GM18511 (cell line): ENCODE measurements around the gene C10orf90.

ENCODE experiments used
- ATAC-seq: cut with Tn5 transposase; IDR thresholded peaks from one replicate; pipeline ENCODE4 v1.9.1; 2021; ENCODE audit warnings: mild to moderate bottlenecking, moderate library complexity; ENCODE audit not compliant: unreplicated experiment

Gene C10orf90

DNA sequence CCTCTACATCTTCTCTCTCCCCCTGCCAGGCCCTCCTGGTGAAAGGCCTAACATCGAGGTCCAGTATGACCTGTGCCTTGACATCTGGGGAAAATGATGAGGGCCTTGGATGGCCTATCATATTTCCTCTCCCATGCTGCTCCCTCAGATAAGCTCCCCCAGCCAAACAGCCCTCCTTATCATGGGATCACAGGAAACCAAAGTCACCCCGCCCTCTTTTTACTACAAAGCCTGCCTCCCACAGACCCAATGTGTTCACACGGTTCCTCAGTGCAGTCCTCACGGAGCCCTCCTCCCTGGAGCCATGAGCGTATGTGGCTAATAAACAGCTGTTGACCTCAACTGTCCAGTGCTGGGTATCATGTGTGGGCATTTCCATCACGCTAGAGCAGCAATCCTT, 32.0 kb downstream of the C10orf90 start:
- ATAC-seq = no peak

DNA sequence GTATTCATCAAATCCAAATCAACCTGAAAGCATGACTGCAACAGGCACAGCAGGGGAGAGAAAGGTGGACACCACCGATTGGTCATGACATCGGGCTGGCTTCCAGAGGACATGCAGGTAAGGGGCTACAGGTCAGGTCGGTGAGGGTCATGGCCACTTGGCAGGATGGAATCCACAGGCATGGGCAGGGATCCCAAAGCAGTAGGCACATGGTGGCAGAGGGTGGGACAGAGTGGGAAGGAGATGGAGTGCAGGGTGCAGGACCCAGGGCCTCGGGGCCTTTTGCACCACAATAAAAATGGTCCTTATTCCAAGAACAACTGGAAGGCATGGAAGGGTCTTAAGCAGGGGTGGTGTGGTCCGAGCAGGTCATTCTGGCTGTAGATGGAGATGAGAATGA, 33.0 kb downstream of the C10orf90 start:
- no peak for ATAC-seq

DNA sequence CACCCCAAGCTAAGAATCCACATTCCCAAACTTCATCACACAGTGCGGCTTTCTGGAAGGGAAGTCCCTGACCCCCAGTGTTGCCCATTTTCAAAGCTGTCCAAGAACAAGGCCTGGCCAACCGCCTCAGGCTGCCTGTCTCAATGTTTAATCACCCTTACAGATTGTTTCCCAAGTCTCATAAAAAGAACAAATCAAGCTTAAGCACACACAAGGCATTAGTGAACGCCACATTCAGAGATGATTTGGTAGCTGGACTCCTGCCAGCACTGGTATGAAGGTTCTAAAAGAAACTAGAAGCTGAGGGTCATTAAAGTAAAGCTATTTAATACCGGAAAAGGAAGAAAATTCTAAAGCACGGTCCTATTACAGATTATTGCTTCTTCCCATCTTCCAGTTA, 35.6 kb downstream of the C10orf90 start:
- ATAC-seq = no peak

DNA sequence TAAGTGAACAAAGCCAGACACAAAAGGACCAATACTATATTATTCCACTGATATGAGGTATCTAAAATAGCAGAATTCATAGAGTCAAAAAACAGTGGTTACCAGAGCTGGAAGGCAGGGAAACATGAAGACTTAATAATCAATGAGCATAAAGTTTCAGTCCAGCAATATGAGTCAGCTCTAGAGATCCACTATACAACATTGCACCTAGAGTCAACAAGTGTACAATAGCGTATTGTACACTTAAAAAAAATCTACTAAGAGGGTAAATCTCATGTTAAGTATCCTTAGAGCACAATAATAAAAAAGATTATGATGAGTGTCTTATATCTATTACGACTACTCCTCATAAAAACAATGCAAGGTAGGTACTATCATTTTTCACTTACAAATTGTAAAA, 36.1 kb downstream of the C10orf90 start:
- no peak for ATAC-seq

DNA sequence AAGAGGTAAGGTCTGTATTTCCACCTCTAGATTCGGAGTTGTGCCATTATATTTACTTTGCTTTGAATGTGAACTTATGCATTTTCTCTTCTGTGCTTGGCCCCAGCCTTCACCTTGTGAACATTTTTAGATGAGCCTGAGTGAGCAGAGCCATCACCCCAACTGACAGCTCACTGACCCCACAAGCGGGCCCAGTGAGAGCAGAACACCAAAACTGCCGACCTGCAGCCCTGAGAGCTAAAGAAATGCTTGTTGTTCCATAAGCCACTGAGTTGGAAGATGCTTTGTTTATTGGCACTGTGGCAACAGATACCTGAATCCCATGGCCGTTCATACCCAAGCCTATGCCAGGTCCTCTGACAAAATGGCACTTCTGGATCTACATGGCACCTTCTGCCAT, 37.8 kb downstream of the C10orf90 start:
- no peak for ATAC-seq

DNA sequence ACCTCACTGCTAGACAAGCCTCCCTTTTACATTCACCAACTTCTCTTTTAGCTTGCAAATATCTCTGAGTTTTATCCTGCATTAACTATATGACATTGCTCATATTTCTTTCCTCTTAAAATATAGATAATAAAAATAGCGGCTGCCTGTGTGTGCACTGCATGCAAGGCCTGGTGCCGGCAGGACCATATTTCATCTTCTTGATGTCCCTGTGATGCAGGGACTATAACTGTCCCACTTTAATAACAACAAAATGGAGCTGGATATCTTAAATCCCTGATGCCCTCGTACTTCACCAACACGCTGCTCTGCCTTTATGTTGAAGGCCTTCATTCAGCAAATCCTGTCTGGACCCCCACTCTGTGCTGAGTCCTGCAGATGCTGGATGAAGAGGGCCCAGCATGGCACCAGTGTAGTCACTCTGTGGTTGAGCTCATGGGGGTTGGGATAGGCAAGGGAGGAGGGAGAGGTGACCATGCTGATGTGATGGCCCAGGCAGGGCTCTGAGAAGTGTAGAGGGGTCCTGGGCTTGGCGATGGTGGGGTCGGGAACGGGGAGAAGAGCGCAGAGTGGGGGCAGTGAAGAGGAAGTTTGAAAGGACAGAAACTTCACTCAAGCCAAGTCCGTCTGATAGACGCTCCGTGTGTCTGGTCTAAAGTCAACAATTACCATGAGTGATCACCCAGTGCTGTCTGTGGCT, 40.4 kb downstream of the C10orf90 start:
- ATAC-seq = no peak

DNA sequence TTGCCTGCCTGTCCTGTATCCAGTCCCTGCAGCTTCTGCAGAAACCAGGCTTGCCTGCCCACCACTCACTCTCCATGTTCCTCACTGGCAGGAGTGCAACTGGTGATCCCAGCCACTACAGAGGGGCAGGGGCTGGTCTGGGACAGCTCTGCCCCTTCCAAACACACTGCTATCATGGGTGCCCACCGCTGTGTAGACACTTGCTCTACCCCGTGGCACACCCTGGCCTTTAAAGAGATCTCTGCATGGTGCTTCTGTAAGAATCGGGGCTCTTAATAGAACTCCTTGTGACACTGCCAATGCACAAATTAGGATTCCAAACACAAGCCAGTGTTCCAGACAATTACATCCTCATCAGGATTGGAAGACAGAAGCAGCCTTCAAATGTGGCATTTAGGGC, 41.7 kb downstream of the C10orf90 start:
- ATAC-seq = no peak

DNA sequence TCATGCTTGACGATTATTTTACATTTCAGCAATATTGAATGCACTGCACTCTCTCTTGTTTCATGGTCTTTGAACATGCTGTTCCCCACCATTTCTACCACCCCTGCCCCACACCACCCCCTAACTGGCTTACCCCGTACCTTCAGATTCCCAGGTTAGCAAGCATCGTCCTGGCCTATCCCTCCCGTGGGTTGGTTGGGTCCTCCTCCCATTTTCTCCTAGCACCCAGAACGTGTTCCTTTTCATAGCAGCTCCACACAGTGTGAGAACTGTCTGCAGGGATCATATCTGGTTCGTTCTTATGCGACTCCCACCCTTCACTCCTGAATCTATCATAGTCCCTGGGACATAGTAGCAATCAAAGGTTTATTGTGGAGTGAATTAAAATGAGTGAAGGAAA, 48.6 kb downstream of the C10orf90 start:
- ATAC-seq = no peak

DNA sequence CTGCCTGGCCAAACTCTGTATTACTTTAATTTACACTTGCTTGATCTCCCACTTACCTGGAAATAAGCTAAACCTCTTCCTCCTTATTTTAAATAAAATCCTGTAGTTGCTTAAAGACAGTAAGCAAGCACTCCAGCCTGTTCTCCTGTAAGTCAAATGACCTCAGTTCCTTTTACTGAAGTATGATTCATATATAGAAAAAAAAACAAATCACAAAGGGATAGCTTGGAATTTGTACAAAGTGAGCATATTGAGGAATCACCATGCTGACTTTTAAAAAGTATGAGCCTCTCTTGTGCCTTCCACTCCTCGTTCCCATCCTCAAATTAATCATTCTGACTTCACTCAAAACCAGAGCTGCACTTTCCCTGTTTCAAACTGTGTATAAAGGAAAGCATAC, 52.0 kb downstream of the C10orf90 start:
- no peak for ATAC-seq

DNA sequence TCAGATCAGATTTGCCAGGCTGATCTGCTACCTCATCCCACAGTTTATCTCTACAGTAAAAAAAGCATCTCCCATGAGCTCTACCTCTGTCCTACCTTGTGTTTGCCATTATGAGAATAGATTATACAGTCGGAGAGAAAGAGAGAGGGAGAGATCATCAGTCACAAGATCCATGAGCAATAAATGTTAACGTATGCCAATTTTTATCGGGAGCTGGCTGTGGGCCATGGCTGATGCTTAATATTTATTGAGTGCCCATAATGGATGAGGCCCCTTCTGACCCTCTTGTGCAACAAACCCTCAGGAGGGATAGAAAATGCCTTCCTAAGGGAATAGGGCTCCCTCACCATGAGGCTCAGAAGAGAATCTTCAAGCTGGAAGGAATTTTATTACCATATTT, 52.8 kb downstream of the C10orf90 start:
- ATAC-seq = no peak

DNA sequence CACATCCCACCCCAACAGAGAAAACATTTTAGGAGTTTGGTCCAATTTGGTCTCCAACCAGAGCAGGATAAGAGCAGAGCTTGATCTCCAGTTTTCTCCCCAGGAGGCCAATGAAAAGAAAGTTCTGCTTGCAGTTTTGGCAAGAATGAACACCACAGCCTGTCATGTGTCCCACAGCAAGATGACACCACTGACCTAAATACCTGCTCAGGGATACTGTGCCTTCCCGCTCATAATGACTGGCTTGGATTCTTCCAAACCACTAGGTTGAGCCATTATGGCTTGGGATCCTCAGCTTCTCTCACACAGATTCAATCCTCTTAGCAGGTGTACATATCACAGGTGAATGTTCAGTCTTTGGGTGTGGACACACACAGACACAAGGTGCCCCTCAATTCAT, 53.3 kb downstream of the C10orf90 start:
- ATAC-seq = no peak

DNA sequence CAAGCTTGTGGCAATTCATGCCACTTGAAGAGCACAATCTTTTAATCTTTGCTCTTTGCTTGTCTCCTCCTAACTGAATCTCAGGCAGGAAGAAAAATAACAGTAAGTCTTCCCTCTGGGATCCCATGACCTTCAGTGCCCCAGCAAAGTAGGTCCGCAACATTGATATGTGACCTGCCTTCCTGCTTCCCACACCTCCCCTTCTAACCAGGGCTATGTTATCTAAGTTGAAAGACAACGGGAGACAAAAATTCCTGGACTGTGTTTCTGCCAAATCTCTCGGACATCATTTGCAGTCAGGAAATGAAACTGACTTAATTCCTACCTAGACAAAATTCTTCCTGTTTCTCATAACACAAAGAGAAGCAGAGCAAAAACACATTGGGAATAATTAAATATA, 53.8 kb downstream of the C10orf90 start:
- no peak for ATAC-seq

DNA sequence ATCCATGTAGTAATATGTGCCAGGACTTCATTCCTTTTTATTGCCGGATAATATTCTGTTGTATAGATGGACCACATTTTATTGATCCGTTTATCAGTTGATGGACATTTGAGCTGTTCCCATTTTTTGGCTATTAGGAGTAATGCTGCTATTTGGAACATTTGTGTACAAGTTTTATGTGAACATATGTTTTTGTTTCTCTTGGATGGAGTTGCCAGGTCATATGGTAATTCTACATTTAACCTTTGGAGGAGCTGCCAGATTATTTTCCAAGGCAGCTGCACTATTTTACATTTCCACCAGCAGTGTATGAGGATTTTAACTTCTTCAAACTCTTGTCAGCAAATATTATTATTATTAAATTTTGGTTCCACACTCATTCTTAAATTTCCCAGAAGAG, 59.2 kb downstream of the C10orf90 start:
- no peak for ATAC-seq

DNA sequence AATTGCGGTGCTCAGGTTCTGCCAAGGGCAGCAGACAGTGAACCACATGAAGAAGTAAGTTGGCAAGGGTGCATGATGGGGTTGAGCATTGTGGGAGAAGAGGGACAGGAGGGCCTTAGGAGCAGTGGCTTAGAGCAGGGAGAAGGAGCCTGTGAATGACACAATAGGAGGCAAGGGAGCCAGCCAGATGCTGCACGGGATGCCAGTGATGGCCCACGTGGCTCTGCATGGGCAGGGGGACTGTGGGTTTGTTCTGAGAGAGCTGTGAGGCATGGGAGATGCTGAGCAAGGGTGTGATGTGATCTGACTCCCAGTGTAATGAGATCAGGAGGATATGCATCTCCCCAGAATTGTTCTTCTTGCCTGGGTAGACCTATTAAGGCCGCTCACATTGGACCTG, 60.9 kb downstream of the C10orf90 start:
- no peak for ATAC-seq

DNA sequence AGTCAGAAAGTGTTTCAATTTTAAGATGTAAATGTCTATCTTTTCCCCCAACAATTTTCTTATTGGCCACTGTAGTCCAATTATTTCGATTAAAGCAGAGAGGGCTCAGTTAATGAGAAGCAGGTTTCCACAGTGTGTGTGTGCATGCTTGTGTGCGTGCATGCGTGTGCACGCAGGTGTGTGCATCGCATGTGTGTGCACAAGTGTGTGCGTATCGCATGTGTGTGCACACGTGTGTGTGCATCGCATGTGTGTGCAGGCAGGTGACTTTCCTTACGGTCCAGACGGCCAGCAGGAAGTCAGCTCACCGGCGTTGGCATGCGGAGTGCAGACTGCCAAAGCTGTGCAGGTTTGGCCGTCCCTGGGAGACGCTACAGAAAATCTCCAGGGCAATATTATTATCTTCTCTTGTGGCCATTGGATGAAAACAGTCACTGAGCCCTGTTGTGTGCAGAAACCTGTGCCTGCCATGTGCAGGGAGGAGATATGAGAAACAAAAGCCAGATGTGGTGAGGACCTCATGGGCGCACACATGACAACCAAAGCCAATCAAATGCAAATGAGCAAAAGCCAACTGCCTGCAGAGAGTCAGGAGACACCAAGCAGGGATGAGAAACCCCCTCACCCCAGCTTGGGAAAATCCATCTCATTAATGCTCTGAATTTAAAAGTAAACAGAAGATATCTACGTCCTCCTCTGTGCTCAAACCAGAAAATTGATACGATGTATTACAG, 70.4 kb downstream of the C10orf90 start:
- ATAC-seq = no peak

DNA sequence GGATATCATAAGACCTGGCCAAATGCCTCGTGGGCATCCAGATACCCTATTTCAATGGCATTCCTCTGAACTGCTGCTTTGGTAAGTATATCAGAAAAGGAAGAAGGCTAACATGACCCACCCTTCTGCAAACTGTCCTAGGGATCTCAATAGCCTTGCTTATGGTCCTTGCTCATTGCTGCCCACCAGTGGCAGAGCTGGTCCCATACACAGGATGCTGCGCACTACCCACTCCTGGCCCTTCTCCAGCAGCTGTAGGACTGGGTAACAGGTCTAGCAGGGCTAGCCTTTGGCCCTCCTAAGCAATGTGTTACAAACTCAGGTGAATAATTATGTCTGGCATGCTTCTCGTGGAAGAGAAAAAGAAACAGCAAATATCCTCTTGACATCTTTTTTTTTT, 72.5 kb downstream of the C10orf90 start:
- ATAC-seq = no peak

DNA sequence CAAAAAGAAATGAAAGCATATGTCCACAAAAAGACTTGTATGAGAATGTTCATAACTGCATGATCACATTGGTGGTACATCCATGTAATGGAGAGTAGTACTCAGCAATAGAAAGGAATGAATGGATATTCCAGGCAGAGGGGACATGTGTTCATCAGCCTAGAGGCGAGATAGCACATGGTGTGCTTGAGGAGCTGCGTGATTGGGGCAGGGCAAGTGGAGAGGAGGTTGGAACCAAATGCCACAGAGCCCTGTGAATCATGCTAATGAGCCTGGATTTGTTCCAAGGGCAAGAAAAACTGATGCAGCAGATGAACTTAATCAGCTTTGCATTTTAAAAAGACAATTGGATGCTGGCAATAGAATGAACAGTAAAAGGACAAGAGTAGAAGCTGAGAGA, 73.3 kb downstream of the C10orf90 start:
- ATAC-seq = no peak

DNA sequence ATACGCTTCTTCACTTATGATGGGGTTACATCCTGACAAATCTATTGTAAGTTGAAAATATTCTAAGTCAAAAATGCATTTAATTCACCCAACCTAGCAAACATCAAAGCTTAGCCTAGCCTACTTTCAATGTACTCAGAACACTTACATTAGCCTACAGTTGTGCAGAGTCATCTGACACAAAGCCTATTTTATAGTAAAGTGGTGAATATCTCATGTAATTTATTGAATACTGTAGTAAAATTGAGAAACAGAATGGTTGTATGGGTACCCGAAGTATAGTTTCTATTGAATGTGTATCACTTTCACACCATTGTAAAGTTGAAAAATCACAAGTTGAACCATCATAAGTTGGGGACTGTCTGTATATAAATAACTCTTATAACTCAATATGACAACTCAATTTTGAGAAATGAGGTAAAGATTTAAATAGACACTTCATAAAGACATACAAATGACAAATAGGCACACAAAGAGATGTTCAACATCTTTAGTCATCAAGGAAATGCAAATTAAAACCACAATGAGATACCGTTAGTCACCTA, 73.9 kb downstream of the C10orf90 start:
- ATAC-seq = no peak

DNA sequence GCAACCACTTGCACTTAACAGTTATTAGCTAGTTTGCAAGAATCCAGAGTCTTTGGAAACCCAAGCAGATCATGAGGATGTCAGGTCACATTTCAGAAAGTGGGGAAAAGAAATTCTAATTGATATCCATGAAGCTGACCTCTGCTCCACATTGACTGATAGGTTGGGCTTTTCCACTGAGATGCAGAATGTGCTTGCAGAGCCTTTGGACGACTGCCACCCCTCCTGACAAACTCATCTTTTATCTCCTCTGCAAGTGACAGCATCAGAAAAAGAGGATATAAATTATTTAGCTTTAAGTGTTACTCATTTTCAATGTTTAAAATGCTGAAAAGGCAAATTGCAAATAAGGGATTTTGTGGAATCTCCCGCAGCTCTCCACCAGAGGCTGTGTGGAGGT, 75.3 kb downstream of the C10orf90 start:
- ATAC-seq = no peak

DNA sequence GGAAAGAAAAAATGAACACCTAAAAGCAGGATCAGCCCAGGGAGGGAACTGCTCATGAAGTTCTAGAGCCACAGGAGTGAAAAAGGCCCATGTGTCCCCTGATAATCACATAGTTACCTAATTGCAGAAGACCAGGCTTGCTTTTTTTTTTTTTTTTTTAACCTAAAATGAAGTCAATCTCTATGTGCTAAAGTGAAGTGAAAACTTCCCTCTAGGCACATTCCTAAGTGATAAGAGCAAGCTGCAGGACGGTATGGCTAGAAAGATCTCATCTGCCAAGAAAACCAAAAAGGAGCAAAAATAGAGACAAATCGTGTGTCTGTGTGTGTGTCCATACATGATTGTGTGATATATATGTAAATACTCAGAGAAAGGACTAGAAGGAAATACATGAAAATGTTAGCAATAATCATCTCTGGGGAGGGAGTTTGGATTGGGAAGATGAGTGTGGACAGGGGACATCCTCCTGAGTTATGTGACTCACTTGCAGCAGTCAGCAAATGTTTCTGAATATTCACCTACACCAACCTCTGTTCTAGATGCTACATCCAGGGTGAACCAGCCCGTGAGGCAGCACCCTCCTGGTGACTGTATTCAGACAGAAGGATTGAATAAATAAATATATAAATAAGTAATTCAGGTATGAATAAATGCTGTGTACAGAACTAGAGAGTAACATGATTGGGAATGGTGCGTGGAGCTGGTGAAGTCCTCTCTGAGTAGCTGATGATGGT, 76.4 kb downstream of the C10orf90 start:
- ATAC-seq = no peak

DNA sequence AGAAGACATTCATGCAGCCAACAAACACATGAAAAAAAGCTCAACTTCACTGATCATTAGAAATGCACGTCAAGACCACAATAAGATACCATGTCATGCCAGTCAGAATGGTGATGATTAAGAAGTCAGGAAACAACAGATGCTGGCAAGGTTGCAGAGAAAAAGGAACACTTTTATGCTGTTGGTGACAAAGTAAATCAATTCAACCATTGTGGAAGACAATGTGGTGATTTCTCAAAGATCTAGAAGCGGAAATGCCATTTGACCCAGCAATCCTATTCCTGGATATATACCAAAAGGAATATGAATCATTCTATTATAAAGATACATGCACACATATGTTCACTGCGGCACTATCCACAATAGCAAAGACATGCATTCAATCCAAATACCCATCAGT, 77.6 kb downstream of the C10orf90 start:
- ATAC-seq = no peak

DNA sequence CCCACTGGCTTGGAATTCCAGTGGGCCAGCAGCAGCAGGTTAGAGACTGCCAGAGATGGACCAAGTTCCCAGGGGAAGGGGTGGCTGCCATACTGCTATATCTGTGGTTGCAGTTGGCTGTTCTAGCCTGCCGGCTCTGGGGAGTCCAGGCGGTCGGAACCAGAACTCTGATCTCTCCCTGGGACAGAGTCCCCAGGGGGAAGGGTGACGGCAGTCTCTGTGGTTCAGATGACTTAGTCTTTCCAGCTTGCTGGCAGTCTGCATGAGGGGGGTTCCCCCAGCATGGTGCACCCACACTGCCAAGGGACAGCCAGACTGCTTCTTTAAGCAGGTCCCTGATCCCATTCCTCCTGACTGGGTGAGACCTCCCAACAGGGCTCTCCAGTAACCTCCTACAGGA, 82.5 kb downstream of the C10orf90 start:
- no peak for ATAC-seq
